Esophagus muscularis mucosa (tissue), 4 donors: ENCODE results near the gene PARD6B. TPM values are rescaled to one million over a fixed set of nuclear protein-coding genes. Genes with fewer than 3 reads are reported as not detected.

Experiments used
- DNase-seq: peaks from one replicate; pipeline ENCODE4 v3.0.0-alpha.2; 2017; ENCODE audit errors: extremely low spot score
- H3K27ac ChIP-seq, 4 donors: fragments of 200-600 bp; sonication (generic); replicated peaks in 1 of 4; 1 replicate in 3 of 4; 2 replicates in 1 of 4; pipeline ENCODE4 v1.5.1; 2016 to 2019; ENCODE audit warnings: mild to moderate bottlenecking in 1 of 4
- H3K27me3 ChIP-seq, 4 donors: fragments of 200-600 bp; sonication (generic); one replicate each; pipeline versions ENCODE4 v1.5.1 to v1.6.0; 2016 to 2019
- H3K36me3 ChIP-seq, 4 donors: fragments of 200-600 bp; sonication (generic); one replicate each; pipeline ENCODE4 v1.5.1; 2016 to 2019
- H3K4me1 ChIP-seq, 4 donors: fragments of 200-600 bp; sonication (generic); one replicate each; pipeline ENCODE4 v1.5.1; 2016 to 2019
- H3K4me3 ChIP-seq, 4 donors: fragments of 200-600 bp; sonication (generic); 1 replicate in 2 of 4; 2 replicates in 2 of 4; pipeline ENCODE4 v1.5.1; 2016 to 2019; ENCODE audit warnings: mild to moderate bottlenecking in 4 of 4, moderate library complexity in 1 of 4
- H3K9me3 ChIP-seq, 4 donors: fragments of 200-600 bp; sonication (generic); 1 replicate in 3 of 4; 2 replicates in 1 of 4; pipeline ENCODE4 v1.5.1; 2016 to 2019
- CTCF ChIP-seq, 3 experiments: fragments of 200-600 bp in 2 of 3; fragments of 450-650 bp in 1 of 3; sonication (generic) in 2 of 3; IDR thresholded peaks; one replicate each; pipeline ENCODE4 v1.5.1; 2017 to 2019; ENCODE audit warnings: antibody characterized with exemption in 3 of 3, mild to moderate bottlenecking in 2 of 3, moderate library complexity in 1 of 3
- EP300 ChIP-seq: sonication (generic); formaldehyde crosslinking; IDR thresholded peaks from one replicate; pipeline ENCODE4 v1.6.1; 2017; ENCODE audit warnings: antibody characterized with exemption
- POLR2A ChIP-seq: fragments of 450-650 bp; IDR thresholded peaks from one replicate; pipeline ENCODE4 v1.6.1; 2017; ENCODE audit warnings: antibody characterized with exemption, moderate library complexity, mild to moderate bottlenecking, low read depth
- POLR2AphosphoS5 ChIP-seq, 2 donors: sonication (generic); formaldehyde crosslinking; IDR thresholded peaks; one replicate each; pipeline ENCODE4 v1.6.1; 2017; ENCODE audit warnings: antibody characterized with exemption in 2 of 2
- WGBS: methylation state at CpG from one replicate; pipeline ENCODE4 v1.1.5; 2018; 5-methylcytosine and 5-hydroxymethylcytosine counted together
- intact Hi-C: fragments of 100-400 bp; cut with DNase I; formaldehyde crosslinking; loops from one replicate; pipeline ENCODE4 v1.15.1; 2023
- total RNA-seq, 4 donors: library from RNA; depleted of rRNA; stranded (reverse); fragments of >200 nt; gene quantifications; one replicate each; pipeline versions ENCODE4 v1.1.0 to v1.2.1, GENCODE V29; 2016

Gene PARD6B
- total RNA-seq, 4 donors from 2014 or later = 0.99 to 4.2 (median 2.8) TPM

GRCh38 chr20:50688256-50688975, 43.0 kb upstream of the PARD6B start:
- intact Hi-C loops = no loop called here
- peaks cover 8 to 30% (median 16%) of the 10 kb centered on the region in 4 donors for H3K4me1 ChIP-seq
- DNase-seq = no peak
- H3K27ac ChIP-seq = peak overlapping the region in 1 of 4 donors; percentile 73
- no peaks in the 10 kb centered on the region for H3K36me3 ChIP-seq
- TF ChIP-seq EP300 (no peak), CTCF (IDR thresholded peaks at IDR 0.05) (no peak), POLR2AphosphoS5 (IDR thresholded peaks at IDR 0.05) (no peak), POLR2A (no peak)
- no peaks in the 10 kb centered on the region for H3K9me3 ChIP-seq
- H3K4me3 ChIP-seq = no peak overlapping the region
- H3K27me3 ChIP-seq = peaks cover 0 to 30% (median 5%) of the 10 kb centered on the region in 4 donors
- WGBS = 95% methylated on average over 8 of the region's 8 CpGs

- H3K4me3 ChIP-seq = peak overlapping the region; percentile 52 to 62 (median 55)
- H3K27ac ChIP-seq = peak overlapping the region; percentile 71 to 78 (median 72)
- no peaks in the 10 kb centered on the region for H3K9me3 ChIP-seq
- H3K27me3 ChIP-seq = peaks cover 0 to 30% (median 5%) of the 10 kb centered on the region in 4 donors
- intact Hi-C loops = no loop called here
- peaks cover 8 to 34% (median 16%) of the 10 kb centered on the region in 4 donors for H3K4me1 ChIP-seq
- no peaks in the 10 kb centered on the region for H3K36me3 ChIP-seq
- 53% methylated on average over 10 of the region's 10 CpGs for WGBS
- no peak for DNase-seq
- TF ChIP-seq POLR2A = no peak
- no peak for TF ChIP-seq EP300
- no peak for TF ChIP-seq CTCF (IDR thresholded peaks at IDR 0.05)
- no peak for TF ChIP-seq POLR2AphosphoS5 (IDR thresholded peaks at IDR 0.05)
Measured at GRCh38 chr20:50689864-50690649, 41.3 kb upstream of the PARD6B start.

GRCh38 chr20:50690650-50691572, 40.5 kb upstream of the PARD6B start, which contains the start of gene RIPOR3:
TSS of gene RIPOR3 (minus strand) at chr20:50691542. CDS start at chr20:50691128, 414 bp downstream.
- WGBS = 64% methylated on average over 8 of the region's 42 CpGs
- H3K4me1 ChIP-seq = peaks cover 8 to 42% (median 21%) of the 10 kb centered on the region in 4 donors
- H3K4me3 ChIP-seq = peak within 1 kb of the TSS; percentile 52 to 62 (median 55)
- TF ChIP-seq POLR2AphosphoS5 (IDR thresholded peaks at IDR 0.05) = no peak
- TF ChIP-seq POLR2A = no peak
- TF ChIP-seq EP300 = no peak
- H3K27ac ChIP-seq = peak within 1 kb of the TSS; percentile 71 to 78 (median 72)
- H3K27me3 ChIP-seq = peaks cover 0 to 30% (median 5%) of the 10 kb centered on the region in 4 donors
- intact Hi-C loops = no loop called here
- no peak for DNase-seq
- H3K36me3 ChIP-seq = no peaks in the 10 kb centered on the region
- no peaks in the 10 kb centered on the region for H3K9me3 ChIP-seq

- TF ChIP-seq CTCF (IDR thresholded peaks at IDR 0.05) (no peak), EP300 (no peak), POLR2AphosphoS5 (IDR thresholded peaks at IDR 0.05) (peak in 1 of 2 donors; percentile 16), POLR2A (no peak)
- intact Hi-C loops = no loop called here
- no peaks in the 10 kb centered on the region for H3K9me3 ChIP-seq
- H3K36me3 ChIP-seq = no peaks in the 10 kb centered on the region
- peaks cover 8 to 38% (median 22%) of the 10 kb centered on the region in 4 donors for H3K4me1 ChIP-seq
- H3K4me3 ChIP-seq = peak overlapping the region; percentile 52 to 62 (median 55)
- 56% methylated on average over 18 of the region's 23 CpGs for WGBS
- no peak for DNase-seq
- H3K27me3 ChIP-seq = peaks cover 0 to 30% (median 5%) of the 10 kb centered on the region in 4 donors
- H3K27ac ChIP-seq = peak overlapping the region; percentile 71 to 78 (median 72)
Measured at GRCh38 chr20:50691573-50692551, 39.5 kb upstream of the PARD6B start.
